ENCODE data around the gene PRRT4. TPM values are rescaled to one million over a fixed set of nuclear protein-coding genes. Genes with fewer than 3 reads are reported as not detected.

The PRRT4 gene
- 0.14 TPM in 2 replicates for total RNA-seq

DNA sequence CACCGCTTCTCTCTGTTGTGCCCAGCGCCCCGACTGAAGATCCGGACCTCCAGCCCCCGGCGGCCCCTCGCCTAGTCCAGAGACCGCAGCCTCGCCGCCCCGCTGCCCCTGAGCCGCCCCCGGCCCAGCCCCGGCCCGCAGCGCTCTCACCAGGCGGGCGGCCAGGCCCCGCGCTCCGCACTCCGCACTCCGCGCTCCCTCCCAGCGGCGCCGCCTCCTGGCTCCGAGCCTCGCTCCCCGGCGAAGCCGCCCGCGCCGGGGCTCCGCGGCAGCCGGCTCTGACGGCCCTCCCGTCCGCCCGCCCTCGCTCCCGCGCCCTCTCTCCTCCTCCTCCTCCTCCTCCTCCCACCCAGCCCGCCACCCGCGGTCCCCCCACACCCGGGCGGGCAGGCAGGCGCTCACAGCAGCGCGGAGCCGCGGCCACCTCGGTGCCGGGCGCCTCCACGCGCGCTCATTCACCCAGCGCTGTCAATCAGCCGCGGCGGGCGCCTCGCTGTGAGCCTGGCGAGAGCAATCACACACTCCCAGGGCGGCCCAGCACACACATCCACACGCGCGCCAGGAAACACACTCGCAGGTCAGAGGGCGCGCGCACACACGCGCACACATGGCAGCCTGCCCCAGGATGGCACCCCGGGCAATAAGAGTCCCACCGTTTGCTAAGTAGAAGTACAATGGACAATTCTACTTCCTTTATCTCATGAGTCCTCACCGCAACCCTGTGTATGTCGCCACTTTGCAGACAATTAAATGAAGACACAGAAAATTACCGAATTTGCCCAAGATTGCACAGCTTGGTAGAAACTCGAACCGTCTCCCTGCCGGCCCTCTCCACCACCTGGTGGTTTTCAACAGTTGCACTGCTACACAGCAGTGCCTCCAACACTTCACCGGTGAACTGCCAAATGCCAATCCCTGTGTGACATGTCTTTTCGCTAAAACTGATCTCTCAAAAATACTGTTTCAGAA lies at the start of gene PRRT4:
PRRT4 (minus strand) TSS at position 280 of the 969 bp plus-strand sequence.
- peak within 1 kb of the TSS; percentile 57 for H3K27ac Mint-ChIP-seq
- no peaks in the 10 kb centered on the region for H3K36me3 Mint-ChIP-seq (ENCODE audit: low read depth)
- H3K4me3 Mint-ChIP-seq = peak within 1 kb of the TSS; percentile 77
- H3K27me3 Mint-ChIP-seq = peaks cover 79% of the 10 kb centered on the region
- DNase-seq = peak; percentile 81
- H3K4me1 Mint-ChIP-seq = peaks cover 20% of the 10 kb centered on the region
- H3K9me3 Mint-ChIP-seq = no peaks in the 10 kb centered on the region
- intact Hi-C loops (cut with micrococcal nuclease) = loop anchor here (1.0 kb wide), 1 partner anchor 8 kb away; no protein-coding TSS in a partner anchor

DNA sequence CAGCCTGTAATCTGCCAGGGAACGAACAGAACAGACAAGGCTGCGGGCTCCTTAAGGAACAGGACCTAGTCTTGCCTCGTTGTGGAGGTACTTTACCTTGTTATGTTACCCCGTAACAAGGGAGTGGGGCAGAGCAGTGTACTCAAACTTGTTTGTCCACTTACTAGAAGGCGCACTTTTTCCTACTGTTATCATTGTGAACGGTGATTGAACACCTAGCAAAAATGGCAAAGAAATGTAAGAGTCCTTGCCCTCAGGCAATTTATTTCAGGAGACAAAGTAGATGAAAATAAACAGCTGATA lies 48.9 kb upstream of the PRRT4 start:
- Mint-ChIP-seq H3K27ac (peak overlapping the region; percentile 87), H3K36me3 (ENCODE audit: low read depth) (peaks cover 2% of the 10 kb centered on the region)
- intact Hi-C loops (cut with micrococcal nuclease) = loop anchor here (1.0 kb wide), 2 partner anchors 12 to 45 kb away; partner anchors contain the start of gene HILPDA

DNA sequence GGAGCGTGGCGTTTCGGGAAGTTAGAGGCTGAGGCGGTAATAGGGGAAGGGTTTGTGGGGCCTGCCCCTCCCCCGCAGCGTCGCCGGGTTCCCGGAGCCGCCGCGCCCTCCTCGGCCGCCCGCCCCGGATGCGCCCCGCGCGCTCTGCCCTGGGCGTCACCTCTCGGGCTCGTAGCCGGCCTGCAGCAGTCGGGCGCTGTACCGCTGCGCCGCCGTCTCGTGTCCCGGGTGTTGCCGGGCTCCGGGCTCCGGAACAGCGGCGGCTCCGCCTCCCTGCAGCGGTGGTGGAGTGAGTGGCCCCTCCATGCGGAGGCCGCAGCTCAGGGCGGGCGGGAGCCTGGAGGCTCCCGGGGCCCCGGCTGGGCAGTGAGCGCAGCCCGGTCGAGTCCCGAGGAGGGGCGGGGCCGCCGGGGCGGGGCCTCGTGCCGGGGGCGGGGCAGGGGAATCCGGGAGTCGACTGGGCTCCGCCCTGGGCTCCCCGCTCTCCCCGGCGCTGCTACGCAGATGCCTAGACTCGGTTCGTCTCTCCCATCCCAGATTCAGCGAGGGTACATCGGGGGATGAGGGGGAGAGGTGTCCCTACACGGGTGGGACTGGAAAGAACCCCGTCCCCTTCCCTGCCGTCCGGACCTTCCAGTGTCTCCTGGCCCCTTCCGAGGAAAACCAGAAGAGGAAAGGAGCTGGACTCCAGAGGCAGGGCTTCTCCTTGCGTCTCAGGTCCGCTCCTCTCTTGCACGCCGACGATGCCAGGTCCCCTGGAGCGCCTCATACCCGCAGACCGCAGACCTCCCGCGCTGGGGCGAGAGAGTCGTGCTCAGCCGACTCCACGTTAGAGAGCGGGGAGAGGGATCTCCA lies 48.3 kb upstream of the PRRT4 start, which contains the start of gene IMPDH1:
IMPDH1 (minus strand) TSS at position 387 of the 855 bp plus-strand sequence; CDS start at position 306, 81 bp downstream.
- no peaks in the 10 kb centered on the region for H3K9me3 Mint-ChIP-seq
- peaks cover 2% of the 10 kb centered on the region for H3K36me3 Mint-ChIP-seq (ENCODE audit: low read depth)

More for the DNA sequence above, 48.9 kb upstream of the PRRT4 start:
- Mint-ChIP-seq H3K27me3 (peaks cover 22% of the 10 kb centered on the region), H3K4me3 (peak overlapping the region; percentile 93), H3K4me1 (peaks cover 33% of the 10 kb centered on the region), H3K9me3 (no peaks in the 10 kb centered on the region)
- no peak for DNase-seq

DNA sequence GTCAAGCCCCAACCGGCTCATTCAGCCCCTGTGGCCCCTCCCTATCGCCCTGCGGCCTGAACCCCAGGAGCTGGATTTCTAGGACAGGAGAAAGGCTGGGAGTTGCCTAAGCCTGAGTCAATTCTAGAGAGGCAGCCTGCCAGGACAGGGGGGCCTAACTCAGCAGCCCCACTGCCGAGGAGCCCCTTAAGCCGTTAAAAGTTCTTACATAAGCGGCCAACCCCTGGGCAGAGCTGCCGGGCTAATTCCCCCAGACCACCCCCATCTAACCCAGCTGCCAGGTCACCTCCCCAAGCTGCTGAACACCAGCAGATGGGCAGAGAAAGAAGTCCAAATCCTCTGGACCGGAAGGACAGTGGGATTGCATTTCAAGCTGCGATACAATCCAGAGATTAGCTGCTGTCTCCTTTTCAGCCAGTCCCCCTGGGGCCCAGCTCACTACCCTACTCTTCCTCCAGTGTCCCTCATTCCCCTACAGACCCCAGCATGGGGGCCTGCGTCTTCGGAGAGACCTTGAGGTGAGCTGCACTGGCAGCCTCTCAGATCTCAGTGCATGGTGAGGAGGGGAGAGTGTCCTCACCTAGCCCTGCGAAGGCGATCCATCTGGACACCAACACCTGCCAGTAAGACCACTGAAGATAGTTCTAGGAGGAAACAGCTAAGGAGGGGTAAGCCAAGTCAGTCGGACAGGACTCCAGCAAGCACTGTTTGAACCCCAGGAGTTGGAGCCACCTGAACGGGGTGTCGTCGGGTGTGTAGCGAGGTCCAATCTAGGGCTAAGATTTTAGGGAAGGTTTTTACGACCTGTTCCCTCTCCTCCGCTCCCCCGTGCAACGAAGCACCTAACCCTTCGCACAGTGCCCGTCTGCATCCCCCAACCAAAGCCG lies 47.5 kb upstream of the PRRT4 start:
- intact Hi-C loops (cut with micrococcal nuclease) = loop anchor here (5.0 to 10.0 kb wide), 2 partner anchors 126 to 328 kb away; partner anchors contain the start of gene CALU
- H3K9me3 Mint-ChIP-seq = no peaks in the 10 kb centered on the region

More for the DNA sequence above, 48.3 kb upstream of the PRRT4 start, which contains the start of gene IMPDH1:
- Mint-ChIP-seq H3K4me1 (peaks cover 36% of the 10 kb centered on the region), H3K27ac (peak within 1 kb of the TSS; percentile 87), H3K27me3 (peaks cover 22% of the 10 kb centered on the region), H3K4me3 (peak within 1 kb of the TSS; percentile 93)
- DNase-seq = peak; percentile 96
- intact Hi-C loops (cut with micrococcal nuclease) = loop anchor here (1.0 to 10.0 kb wide), 4 partner anchors 12 to 327 kb away; partner anchors contain the start of genes CALU and HILPDA

DNA sequence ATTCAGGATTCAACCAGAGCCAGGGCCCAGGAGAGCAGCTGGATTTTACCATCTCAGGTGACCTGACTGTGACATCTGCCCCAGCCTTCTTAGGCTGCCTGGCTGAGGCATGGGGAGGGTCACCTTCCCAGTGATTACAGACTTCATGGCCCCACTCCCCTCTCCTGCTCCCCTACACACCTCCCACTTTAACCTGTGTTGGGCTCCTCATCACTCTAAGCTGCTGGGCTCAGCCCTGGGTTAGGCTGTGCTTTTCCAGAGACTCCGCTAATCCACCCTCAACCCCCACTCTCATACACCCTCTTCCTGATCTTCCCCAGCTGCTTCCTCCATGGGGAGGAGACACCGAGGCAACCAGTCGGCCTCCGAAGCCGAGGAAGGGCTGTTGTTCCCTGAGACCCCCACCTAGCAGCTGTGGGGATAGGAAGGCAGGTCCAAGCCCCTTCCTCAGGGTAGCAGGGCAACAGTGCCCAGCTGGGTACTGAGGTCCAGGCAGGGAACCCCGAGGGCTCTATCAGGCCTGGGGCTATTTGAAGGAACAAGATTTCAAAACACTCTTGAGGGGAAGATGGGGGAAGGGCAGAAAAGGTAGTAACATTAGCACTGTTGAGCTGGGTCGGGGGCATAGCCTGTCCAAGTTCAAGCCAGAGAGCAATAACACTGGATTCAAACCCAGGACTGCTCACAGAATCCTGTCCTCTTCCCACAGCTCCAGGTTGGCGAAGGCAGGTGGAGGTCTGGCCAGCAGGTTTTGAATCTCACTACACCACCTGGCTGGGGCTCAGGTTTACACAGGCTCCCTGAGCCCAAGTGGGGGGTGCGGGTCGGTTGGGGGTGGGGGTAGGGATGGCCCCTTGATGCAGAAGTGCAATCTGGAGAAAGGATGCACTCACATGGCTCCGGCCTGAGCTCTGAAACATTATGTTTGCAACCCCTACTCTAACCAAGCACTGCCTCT lies 46.5 kb upstream of the PRRT4 start:
- H3K27me3 Mint-ChIP-seq = peaks cover 10% of the 10 kb centered on the region
- H3K4me3 Mint-ChIP-seq = peak overlapping the region; percentile 93
- peaks cover 3% of the 10 kb centered on the region for H3K36me3 Mint-ChIP-seq (ENCODE audit: low read depth)
- H3K9me3 Mint-ChIP-seq = no peaks in the 10 kb centered on the region
- H3K4me1 Mint-ChIP-seq = peaks cover 46% of the 10 kb centered on the region
- intact Hi-C loops (cut with micrococcal nuclease) = loop anchor here (5.0 to 10.0 kb wide), 2 partner anchors 127 to 329 kb away; partner anchors contain the start of gene CALU
- DNase-seq = peak; percentile 65
- H3K27ac Mint-ChIP-seq = no peak overlapping the region

More for the DNA sequence above, 47.5 kb upstream of the PRRT4 start:
- Mint-ChIP-seq H3K4me1 (peaks cover 43% of the 10 kb centered on the region), H3K36me3 (ENCODE audit: low read depth) (peaks cover 2% of the 10 kb centered on the region), H3K27ac (peak overlapping the region; percentile 82), H3K4me3 (peak overlapping the region; percentile 93), H3K27me3 (peaks cover 19% of the 10 kb centered on the region)
- no peak for DNase-seq

DNA sequence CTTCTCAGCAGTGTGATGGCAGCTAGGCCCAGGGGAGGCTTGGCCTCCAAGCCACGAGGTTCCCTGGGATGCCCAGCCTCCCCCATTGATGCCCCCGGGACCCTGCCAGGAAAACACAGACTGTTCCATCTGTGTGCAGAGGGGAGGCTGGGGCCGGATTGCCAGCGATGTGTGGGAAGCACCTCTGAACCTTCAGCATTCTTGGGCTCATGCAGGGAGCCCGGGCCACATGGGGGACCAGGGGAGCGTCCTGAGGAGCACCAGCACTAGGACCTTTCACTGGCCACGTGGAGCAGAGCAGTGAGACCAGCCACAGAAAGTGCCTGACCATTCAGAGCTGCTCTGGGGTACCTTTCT lies 45.7 kb upstream of the PRRT4 start:
- peak overlapping the region; percentile 48 for H3K27ac Mint-ChIP-seq
- intact Hi-C loops (cut with micrococcal nuclease) = loop anchor here (5.0 to 10.0 kb wide), 2 partner anchors 128 to 330 kb away; partner anchors contain the start of gene CALU
- H3K4me1 Mint-ChIP-seq = peaks cover 46% of the 10 kb centered on the region
- H3K27me3 Mint-ChIP-seq = peaks cover 8% of the 10 kb centered on the region
- peaks cover 6% of the 10 kb centered on the region for H3K36me3 Mint-ChIP-seq (ENCODE audit: low read depth)
- DNase-seq = peak; percentile 59
- H3K4me3 Mint-ChIP-seq = no peak overlapping the region
- no peaks in the 10 kb centered on the region for H3K9me3 Mint-ChIP-seq

DNA sequence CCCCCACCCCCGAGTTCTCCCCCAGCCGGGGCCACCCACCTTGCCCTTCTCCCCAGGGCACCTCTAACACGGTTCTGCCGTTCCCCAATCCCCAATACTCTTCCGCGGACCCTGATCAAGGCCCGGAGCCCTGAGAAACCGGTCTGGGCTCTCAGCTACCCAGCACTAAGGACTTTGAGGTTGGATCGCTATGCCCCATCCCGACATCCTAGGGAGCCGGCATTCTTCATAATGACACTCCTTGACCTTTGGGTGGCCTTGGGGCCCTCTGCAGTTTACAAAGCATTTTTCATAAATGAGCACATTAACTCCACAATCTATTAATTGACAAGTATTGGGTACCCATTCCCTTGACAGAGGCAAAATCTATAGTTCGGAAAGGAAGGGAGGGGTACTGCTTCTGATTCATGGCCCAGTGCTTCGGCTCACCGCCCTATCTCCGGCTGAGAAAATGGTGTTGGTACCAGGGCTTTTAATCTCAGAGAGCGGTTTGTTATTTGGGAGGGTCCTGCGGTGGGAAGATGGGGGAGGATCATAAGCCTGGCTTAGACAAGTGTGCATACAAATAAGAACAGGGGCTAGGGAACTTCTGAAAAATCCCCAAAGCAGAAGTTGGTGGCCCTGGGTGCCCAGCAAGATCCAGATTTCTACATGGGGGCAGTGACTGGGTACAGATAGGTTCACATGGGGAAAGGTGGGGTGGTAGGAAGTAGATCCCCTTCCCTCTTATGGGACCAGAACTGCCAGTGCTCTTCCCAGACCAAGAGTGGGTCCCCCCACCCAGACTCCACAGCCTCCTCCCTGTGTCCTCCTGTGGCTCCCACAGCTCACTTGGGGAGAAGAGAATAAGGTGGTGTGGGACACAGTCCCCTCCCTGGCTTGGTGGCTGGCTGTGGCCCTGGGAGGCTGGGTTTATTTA lies 45.1 kb upstream of the PRRT4 start:
- Mint-ChIP-seq H3K4me3 (peak overlapping the region; percentile 88), H3K27me3 (peaks cover 5% of the 10 kb centered on the region), H3K4me1 (peaks cover 46% of the 10 kb centered on the region), H3K9me3 (no peaks in the 10 kb centered on the region), H3K36me3 (ENCODE audit: low read depth) (peaks cover 10% of the 10 kb centered on the region), H3K27ac (peak overlapping the region; percentile 90)
- intact Hi-C loops (cut with micrococcal nuclease) = loop anchor here (5.0 to 10.0 kb wide), 2 partner anchors 128 to 331 kb away; partner anchors contain the start of gene CALU
- DNase-seq = peak; percentile 64

DNA sequence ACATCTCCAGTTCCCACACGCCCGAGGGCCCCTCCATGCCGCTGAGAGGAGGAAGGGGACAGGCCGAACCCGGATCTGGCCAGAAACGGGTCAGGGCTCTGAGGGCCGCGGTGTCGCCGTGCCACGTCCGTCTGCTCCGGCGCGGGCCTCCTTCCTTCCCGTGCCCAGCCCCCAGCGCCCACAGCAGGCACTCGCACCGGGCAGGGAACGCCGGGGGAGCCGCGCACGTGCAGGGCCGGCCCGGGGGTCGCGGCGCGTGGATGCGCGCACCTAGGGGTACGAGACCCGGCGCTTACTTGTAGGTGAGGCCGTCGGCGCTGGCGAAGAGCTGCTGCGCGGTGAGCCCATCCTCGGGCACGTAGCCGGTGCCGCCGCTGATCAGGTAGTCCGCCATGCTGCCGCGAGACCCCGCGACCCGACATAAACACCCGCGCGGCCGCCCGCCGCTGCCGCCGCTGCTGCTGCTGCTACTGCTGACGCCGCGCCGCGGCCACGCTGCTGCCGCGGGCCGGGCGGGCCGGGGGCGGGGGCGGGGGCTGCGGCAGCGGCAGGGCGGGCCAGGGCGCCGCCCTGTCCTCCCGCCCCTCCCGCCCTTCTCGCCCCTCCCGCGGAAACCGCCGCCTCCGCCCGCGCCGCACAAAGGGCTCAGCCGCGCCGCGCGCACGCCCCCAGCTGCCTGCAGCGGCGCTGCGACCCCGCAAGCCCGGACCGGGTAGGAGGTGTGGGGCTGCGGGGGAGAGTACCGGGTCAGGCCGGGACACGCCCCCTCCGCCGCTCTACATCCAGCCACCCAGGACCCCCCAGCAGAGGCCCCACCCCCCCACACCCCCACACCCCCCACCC lies 44.2 kb upstream of the PRRT4 start:
- peaks cover 44% of the 10 kb centered on the region for H3K4me1 Mint-ChIP-seq
- H3K9me3 Mint-ChIP-seq = no peaks in the 10 kb centered on the region
- peak overlapping the region; percentile 90 for H3K4me3 Mint-ChIP-seq
- H3K27me3 Mint-ChIP-seq = peaks cover 5% of the 10 kb centered on the region
- peak; percentile 89 for DNase-seq
- H3K36me3 Mint-ChIP-seq (ENCODE audit: low read depth) = peaks cover 19% of the 10 kb centered on the region
- intact Hi-C loops (cut with micrococcal nuclease) = loop anchor here (5.0 to 10.0 kb wide), 2 partner anchors 129 to 332 kb away; partner anchors contain the start of gene CALU
- peak overlapping the region; percentile 72 for H3K27ac Mint-ChIP-seq

DNA sequence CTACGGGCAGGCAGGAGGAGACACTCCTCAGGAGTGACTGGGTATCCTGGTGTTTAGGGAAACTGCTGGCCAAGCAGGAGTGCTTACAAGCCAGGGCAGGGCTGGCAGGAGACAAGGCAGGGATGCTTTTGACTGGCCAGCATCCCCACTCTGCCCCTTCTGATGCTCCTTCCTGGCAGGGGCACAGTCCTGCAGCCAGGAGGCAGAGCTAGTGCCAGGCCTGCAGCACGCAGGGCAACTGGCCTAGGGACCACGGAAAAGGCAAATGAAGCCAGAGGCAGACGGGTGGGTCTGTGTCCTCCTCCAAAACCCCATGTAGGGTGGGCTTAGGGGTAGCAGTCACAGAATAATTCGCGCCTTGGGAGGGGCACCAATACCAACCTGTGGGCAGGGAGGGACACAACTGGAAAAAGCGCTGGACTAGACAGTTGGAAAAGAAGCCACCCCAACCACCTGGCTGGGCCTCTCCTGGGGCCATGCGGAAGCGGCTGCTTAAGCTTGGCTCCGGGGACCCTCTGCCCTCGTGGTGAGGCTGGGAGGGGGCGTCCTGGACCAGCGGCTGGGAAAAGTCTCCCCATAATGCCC lies 43.5 kb upstream of the PRRT4 start:
- Mint-ChIP-seq H3K36me3 (ENCODE audit: low read depth) (peaks cover 26% of the 10 kb centered on the region), H3K27ac (peak overlapping the region; percentile 82), H3K27me3 (peaks cover 2% of the 10 kb centered on the region), H3K4me3 (peak overlapping the region; percentile 90), H3K4me1 (peaks cover 40% of the 10 kb centered on the region), H3K9me3 (no peaks in the 10 kb centered on the region)
- intact Hi-C loops (cut with micrococcal nuclease) = loop anchor here (5.0 to 10.0 kb wide), 2 partner anchors 130 to 332 kb away; partner anchors contain the start of gene CALU
- DNase-seq = peak; percentile 66

DNA sequence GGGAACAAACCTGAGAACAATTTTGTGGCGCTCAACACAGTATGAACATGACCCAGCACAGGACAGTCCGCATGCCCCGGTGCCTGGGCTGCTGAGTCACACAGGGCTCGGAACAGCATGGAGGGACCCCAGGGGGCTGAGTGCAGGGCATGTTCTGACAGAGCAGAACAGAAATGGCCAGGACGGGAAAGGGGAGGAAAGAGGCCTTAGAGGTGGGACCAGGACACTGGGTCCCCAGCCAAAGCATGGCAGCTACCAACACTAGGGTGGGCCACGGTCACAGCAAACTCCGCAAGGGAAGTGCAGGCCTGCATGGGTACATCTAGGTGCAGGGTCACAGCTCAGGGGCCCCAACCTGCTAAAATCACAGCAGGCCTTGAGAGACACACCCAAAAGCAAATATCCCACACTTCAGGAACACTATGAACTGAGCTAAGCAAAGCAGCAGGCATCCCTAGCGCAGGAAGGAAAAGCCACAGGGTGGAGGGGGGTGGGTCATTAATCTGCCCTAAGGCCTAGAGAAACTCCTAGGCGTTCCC lies 42.7 kb upstream of the PRRT4 start:
- H3K4me3 Mint-ChIP-seq = peak overlapping the region; percentile 90
- peaks cover 27% of the 10 kb centered on the region for H3K36me3 Mint-ChIP-seq (ENCODE audit: low read depth)
- DNase-seq = no peak
- H3K4me1 Mint-ChIP-seq = peaks cover 39% of the 10 kb centered on the region
- no peaks in the 10 kb centered on the region for H3K9me3 Mint-ChIP-seq
- peaks cover 2% of the 10 kb centered on the region for H3K27me3 Mint-ChIP-seq
- intact Hi-C loops (cut with micrococcal nuclease) = loop anchor here (10.0 kb wide), 1 partner anchor 131 kb away; no protein-coding TSS in a partner anchor
- no peak overlapping the region for H3K27ac Mint-ChIP-seq

Measured in activated CD4-positive, alpha-beta T cell treated with anti-CD3 and anti-CD28 coated beads, Interleukin-2, amount 10 ng/mL, durations not matched to agents 24 days and 14 days (primary cell).